Measurements from ENCODE around the gene TCN2. TPM values are rescaled to one million over a fixed set of nuclear protein-coding genes. Genes with fewer than 3 reads are reported as not detected.

Gene TCN2
- total RNA-seq, 2 donors from 2014 or later: 28.7 to 38.2 TPM

DNA sequence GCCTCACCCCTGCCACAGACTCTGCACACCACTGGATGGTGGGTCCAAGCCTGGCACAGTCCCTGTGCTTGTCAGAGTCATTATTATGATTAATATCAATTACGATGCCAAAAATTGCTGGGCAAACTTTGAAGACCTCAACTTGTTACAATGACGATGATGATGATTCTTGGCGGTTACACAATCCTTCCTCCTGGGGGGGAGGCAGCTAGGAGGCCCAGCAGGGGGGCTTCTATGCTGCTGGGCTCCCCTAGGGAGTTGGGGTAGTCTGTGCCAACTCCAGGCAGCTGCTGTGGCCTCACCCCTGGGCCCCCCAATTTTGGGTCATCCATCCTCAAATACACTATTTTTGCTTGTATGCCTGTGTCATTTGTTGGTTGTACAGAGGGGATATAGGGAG lies 40.6 kb downstream of the TCN2 start:
- DNase-seq (ENCODE audit: low spot score): no peak
- H3K27me3 ChIP-seq: no peaks in the 10 kb centered on the region
- H3K27ac ChIP-seq: no peak overlapping the region
- H3K4me1 ChIP-seq: peaks cover 0 to 11% of the 10 kb centered on the region in 2 donors
- peaks cover 6% of the 10 kb centered on the region for H3K36me3 ChIP-seq
- no peaks in the 10 kb centered on the region for H3K9me3 ChIP-seq
- no peak overlapping the region for H3K4me3 ChIP-seq
- TF ChIP-seq, protein P1, sequence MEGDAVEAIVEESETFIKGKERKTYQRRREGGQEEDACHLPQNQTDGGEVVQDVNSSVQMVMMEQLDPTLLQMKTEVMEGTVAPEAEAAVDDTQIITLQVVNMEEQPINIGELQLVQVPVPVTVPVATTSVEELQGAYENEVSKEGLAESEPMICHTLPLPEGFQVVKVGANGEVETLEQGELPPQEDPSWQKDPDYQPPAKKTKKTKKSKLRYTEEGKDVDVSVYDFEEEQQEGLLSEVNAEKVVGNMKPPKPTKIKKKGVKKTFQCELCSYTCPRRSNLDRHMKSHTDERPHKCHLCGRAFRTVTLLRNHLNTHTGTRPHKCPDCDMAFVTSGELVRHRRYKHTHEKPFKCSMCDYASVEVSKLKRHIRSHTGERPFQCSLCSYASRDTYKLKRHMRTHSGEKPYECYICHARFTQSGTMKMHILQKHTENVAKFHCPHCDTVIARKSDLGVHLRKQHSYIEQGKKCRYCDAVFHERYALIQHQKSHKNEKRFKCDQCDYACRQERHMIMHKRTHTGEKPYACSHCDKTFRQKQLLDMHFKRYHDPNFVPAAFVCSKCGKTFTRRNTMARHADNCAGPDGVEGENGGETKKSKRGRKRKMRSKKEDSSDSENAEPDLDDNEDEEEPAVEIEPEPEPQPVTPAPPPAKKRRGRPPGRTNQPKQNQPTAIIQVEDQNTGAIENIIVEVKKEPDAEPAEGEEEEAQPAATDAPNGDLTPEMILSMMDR (IDR thresholded peaks at IDR 0.05): no peak

DNA sequence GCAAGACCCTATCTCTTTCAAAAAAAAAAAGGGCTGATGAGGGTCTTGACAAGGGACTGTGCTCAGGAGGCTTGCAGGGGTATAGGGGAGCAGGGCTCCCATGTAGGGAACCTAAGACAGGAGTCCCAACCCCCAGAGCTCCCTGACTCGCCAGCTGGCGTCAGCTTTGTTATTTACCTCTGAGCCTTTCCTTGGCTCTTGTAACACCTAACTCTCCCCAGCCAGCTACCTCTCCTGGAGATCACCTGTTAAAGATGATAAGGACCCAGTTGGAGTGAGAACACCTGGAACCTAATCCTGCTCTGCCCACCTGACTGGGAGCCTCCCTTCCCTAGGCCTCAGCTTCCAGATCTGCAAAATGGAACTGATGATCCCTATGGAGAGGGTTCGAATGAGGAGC lies 41.9 kb downstream of the TCN2 start:
- H3K27ac ChIP-seq: no peak overlapping the region
- H3K4me1 ChIP-seq: peaks cover 0 to 6% of the 10 kb centered on the region in 2 donors
- no peak overlapping the region for H3K4me3 ChIP-seq
- H3K9me3 ChIP-seq: no peaks in the 10 kb centered on the region
- TF ChIP-seq, protein P1 (IDR thresholded peaks at IDR 0.05): no peak
- H3K36me3 ChIP-seq: peaks cover 6% of the 10 kb centered on the region
- DNase-seq (ENCODE audit: low spot score): no peak
- no peaks in the 10 kb centered on the region for H3K27me3 ChIP-seq

- Histone ChIP-seq H3K4me3 (no peak overlapping the region), H3K27ac (no peak overlapping the region), H3K9me3 (no peaks in the 10 kb centered on the region), H3K27me3 (no peaks in the 10 kb centered on the region), H3K4me1 (no peaks in the 10 kb centered on the region), H3K36me3 (peaks cover 6% of the 10 kb centered on the region)
- TF ChIP-seq, protein P1 (IDR thresholded peaks at IDR 0.05): no peak
- no peak for DNase-seq (ENCODE audit: low spot score)
Measured at GRCh38 chr22:30649430-30650007, 42.5 kb downstream of the TCN2 start.

- no peak overlapping the region for H3K27ac ChIP-seq
- no peaks in the 10 kb centered on the region for H3K9me3 ChIP-seq
- no peaks in the 10 kb centered on the region for H3K4me1 ChIP-seq
- no peaks in the 10 kb centered on the region for H3K27me3 ChIP-seq
- TF ChIP-seq, protein P1 (IDR thresholded peaks at IDR 0.05): no peak
- no peak overlapping the region for H3K4me3 ChIP-seq
- no peak for DNase-seq (ENCODE audit: low spot score)
- peaks cover 6% of the 10 kb centered on the region for H3K36me3 ChIP-seq
Measured at GRCh38 chr22:30650508-30651116, 43.6 kb downstream of the TCN2 start.

DNA sequence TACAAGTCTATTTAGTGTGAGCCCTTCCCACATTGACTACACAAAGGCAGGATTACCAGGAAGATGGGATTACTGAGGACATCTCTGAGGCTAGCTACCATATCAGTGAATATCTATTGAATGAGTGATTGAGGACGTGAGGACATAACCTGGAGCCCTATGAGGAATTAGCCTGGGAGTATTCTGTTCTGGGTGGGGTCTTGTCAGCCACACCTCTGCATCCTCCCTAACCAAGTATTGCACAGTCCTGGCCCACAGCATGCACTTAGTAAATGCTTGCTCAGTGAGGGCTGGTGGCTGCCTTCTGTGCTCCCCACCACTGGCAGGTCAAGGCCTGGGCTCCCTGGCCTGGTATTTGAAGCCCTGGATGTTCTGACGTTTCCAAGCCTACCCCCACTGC lies 45.9 kb downstream of the TCN2 start:
- H3K4me3 ChIP-seq: no peak overlapping the region

More for the DNA sequence above, 45.9 kb downstream of the TCN2 start:
- Histone ChIP-seq H3K27ac (no peak overlapping the region), H3K27me3 (no peaks in the 10 kb centered on the region), H3K4me1 (no peaks in the 10 kb centered on the region), H3K36me3 (no peaks in the 10 kb centered on the region), H3K9me3 (no peaks in the 10 kb centered on the region)
- DNase-seq (ENCODE audit: low spot score): no peak
- TF ChIP-seq, protein P1 (IDR thresholded peaks at IDR 0.05): no peak
